B cell (primary cell): ENCODE measurements around the gene GALR2. TPM values are rescaled to one million over a fixed set of nuclear protein-coding genes. Genes with fewer than 3 reads are reported as not detected.

Experiments
- ATAC-seq: fragments of 200-7000 bp; cut with Tn5 transposase; one replicate; pipeline ENCODE4 v1.10.0; 2021; ENCODE audit warnings: low read depth, mild to moderate bottlenecking, moderate number of reproducible peaks, moderate library complexity
- CTCF ChIA-PET: fragments of 350-600 bp; sonication (Branson Sonifier 250); formaldehyde crosslinking; loops from one replicate; lab custom pipeline; 2021; ENCODE audit warnings: antibody characterized with exemption, inconsistent platforms; lab: Charles Lee
- POLR2A ChIA-PET: fragments of 350-600 bp; sonication (Branson Sonifier 250); formaldehyde crosslinking; loops from one replicate; lab custom pipeline; 2021; ENCODE audit warnings: antibody characterized with exemption; lab: Charles Lee
- DNase-seq: peaks from one replicate; pipeline ENCODE4 v3.0.0; 2013
- H2AFZ ChIP-seq: 2 replicates; pipeline ENCODE4 v1.6.1; 2012; ENCODE audit warnings: mild to moderate bottlenecking, low read depth, low read length; ENCODE audit not compliant: insufficient read depth, poor library complexity, severe bottlenecking
- H3K27ac ChIP-seq, 2 donors: 1 replicate in 1 of 2; 2 replicates in 1 of 2; pipeline ENCODE4 v1.5.1; 2012 to 2013; ENCODE audit warnings: low read length in 2 of 2, mild to moderate bottlenecking in 2 of 2, moderate library complexity in 1 of 2
- H3K27me3 ChIP-seq, 4 experiments: fragments of 200-600 bp in 1 of 4; sonication (generic) in 1 of 4; replicated peaks in 1 of 4; 1 replicate in 2 of 4; 2 replicates in 2 of 4; pipeline versions ENCODE4 v1.6.1 to v1.7.0; 2013 to 2016; ENCODE audit warnings: low read length in 3 of 4, mild to moderate bottlenecking in 2 of 4, mixed read lengths in 1 of 4, moderate library complexity in 1 of 4; ENCODE audit not compliant: insufficient read depth in 4 of 4, control insufficient read depth in 3 of 4; ENCODE audit errors: control extremely low read depth in 1 of 4
- H3K36me3 ChIP-seq, 2 experiments: replicated peaks in 1 of 2; 1 replicate in 1 of 2; 2 replicates in 1 of 2; pipeline versions ENCODE4 v1.6.1 to v1.7.1; 2013; ENCODE audit warnings: low read length in 1 of 2; ENCODE audit not compliant: insufficient read depth in 2 of 2, control insufficient read depth in 1 of 2; ENCODE audit errors: control extremely low read depth in 1 of 2, extremely low read depth in 1 of 2
- H3K4me1 ChIP-seq, 2 donors: fragments of 200-600 bp in 1 of 2; sonication (generic) in 1 of 2; 1 replicate in 1 of 2; 2 replicates in 1 of 2; pipeline versions ENCODE4 v1.5.1 to v1.6.1; 2013 to 2017; ENCODE audit warnings: low read length in 2 of 2; ENCODE audit not compliant: control insufficient read depth in 2 of 2, insufficient read depth in 2 of 2
- H3K4me2 ChIP-seq: replicated peaks from 2 replicates; pipeline ENCODE3; 2012; ENCODE audit warnings: mild to moderate bottlenecking, low read depth, low read length; ENCODE audit not compliant: poor library complexity, severe bottlenecking
- H3K4me3 ChIP-seq, 5 experiments: fragments of 200-600 bp in 1 of 5; sonication (generic) in 1 of 5; 1 replicate in 3 of 5; 2 replicates in 2 of 5; pipeline versions ENCODE4 v1.5.1 to v1.7.0; 2011 to 2016; ENCODE audit warnings: low read length in 4 of 5, mild to moderate bottlenecking in 4 of 5, low read depth in 2 of 5, control low read depth in 1 of 5, moderate library complexity in 1 of 5; ENCODE audit not compliant: insufficient read depth in 1 of 5; ENCODE audit errors: control extremely low read depth in 1 of 5, extremely low read depth in 1 of 5
- H3K79me2 ChIP-seq: fragments of 200-600 bp; sonication (generic); one replicate; pipeline ENCODE4 v1.6.0; 2016; ENCODE audit warnings: low read length; ENCODE audit not compliant: control insufficient read depth, insufficient read depth
- H3K9ac ChIP-seq: fragments of 200-600 bp; sonication (generic); 2 replicates; pipeline ENCODE4 v1.6.1; 2017; ENCODE audit warnings: mild to moderate bottlenecking, low read length, moderate library complexity
- H3K9me3 ChIP-seq, 3 donors: one replicate each; pipeline versions ENCODE4 v1.6.1 to v1.7.1; 2013; ENCODE audit warnings: low read length in 2 of 3; ENCODE audit not compliant: control insufficient read depth in 2 of 3, insufficient read depth in 1 of 3; ENCODE audit errors: control extremely low read depth in 1 of 3
- H4K20me1 ChIP-seq: 2 replicates; pipeline ENCODE4 v1.6.0; 2012; ENCODE audit warnings: mild to moderate bottlenecking, low read length; ENCODE audit not compliant: insufficient read depth, control insufficient read depth, poor library complexity, severe bottlenecking
- H3K27ac Mint-ChIP-seq: one replicate; pipeline ENCODE4 v1.8.0; 2021; ENCODE audit warnings: mixed read lengths
- H3K27me3 Mint-ChIP-seq: one replicate; pipeline ENCODE4 v1.8.0; 2021; ENCODE audit warnings: mixed read lengths
- H3K4me1 Mint-ChIP-seq: one replicate; pipeline ENCODE4 v1.8.0; 2021; ENCODE audit warnings: mixed read lengths
- H3K4me3 Mint-ChIP-seq: one replicate; pipeline ENCODE4 v1.8.0; 2021; ENCODE audit warnings: mixed read lengths
- H3K9me3 Mint-ChIP-seq: one replicate; pipeline ENCODE4 v1.8.0; 2022; ENCODE audit warnings: mixed read lengths; ENCODE audit not compliant: insufficient read depth
- EZH2 ChIP-seq: IDR thresholded peaks from 2 replicates; pipeline ENCODE4 v1.6.1; 2012; ENCODE audit warnings: borderline replicate concordance, low read depth, mild to moderate bottlenecking, moderate library complexity, low read length; ENCODE audit not compliant: insufficient read depth, poor library complexity, severe bottlenecking
- WGBS: methylation state at CpG from one replicate; pipeline ENCODE4 v1.1.5; 2013; ENCODE audit warnings: missing lambda C conversion rate; ENCODE audit not compliant: insufficient coverage; 5-methylcytosine and 5-hydroxymethylcytosine counted together
- intact Hi-C: fragments of 100-400 bp; cut with micrococcal nuclease; formaldehyde crosslinking; loops from one replicate; pipeline ENCODE4 v1.10.0; 2022
- polyA minus RNA-seq: library from RNA; depleted of rRNA, polyadenylated mRNA; stranded (reverse); fragments of >200 nt; gene quantifications from 2 replicates; pipeline ENCODE4 v1.2.3, GENCODE V29; 2012
- polyA plus RNA-seq: library from polyadenylated mRNA; depleted of rRNA; stranded (reverse); fragments of >200 nt; gene quantifications from 2 replicates; pipeline ENCODE4 v1.2.3, GENCODE V29; 2012
- total RNA-seq, 2 donors: library from RNA; stranded (reverse); fragments of 120-200 nt in 1 of 2; gene quantifications; 1 replicate in 1 of 2; 2 replicates in 1 of 2; pipeline versions ENCODE4 v1.2.3 to v1.2.4, GENCODE V29; 2013 to 2022
- TF ChIP-seq, protein P1 (sequence below): fragments of 200-600 bp; IDR thresholded peaks from one replicate; pipeline ENCODE4 v1.8.0; 2022; ENCODE audit warnings: antibody characterized with exemption, mild to moderate bottlenecking

Gene GALR2, protein sequence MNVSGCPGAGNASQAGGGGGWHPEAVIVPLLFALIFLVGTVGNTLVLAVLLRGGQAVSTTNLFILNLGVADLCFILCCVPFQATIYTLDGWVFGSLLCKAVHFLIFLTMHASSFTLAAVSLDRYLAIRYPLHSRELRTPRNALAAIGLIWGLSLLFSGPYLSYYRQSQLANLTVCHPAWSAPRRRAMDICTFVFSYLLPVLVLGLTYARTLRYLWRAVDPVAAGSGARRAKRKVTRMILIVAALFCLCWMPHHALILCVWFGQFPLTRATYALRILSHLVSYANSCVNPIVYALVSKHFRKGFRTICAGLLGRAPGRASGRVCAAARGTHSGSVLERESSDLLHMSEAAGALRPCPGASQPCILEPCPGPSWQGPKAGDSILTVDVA
- total RNA-seq, result 0.42 TPM in 1 of 2 replicates, not detected in the other
- not detected for total RNA-seq (2013)
- 1.2 and 2.0 TPM in 2 replicates for polyA plus RNA-seq
- 0.51 and 1.6 TPM in 2 replicates for polyA minus RNA-seq

- Histone ChIP-seq H4K20me1 (peaks cover 1% of the 10 kb centered on the region), H3K4me3 (peak within 1 kb of the TSS in 4 of 5 experiments; percentile 2 to 18 (median 8)), H3K4me1 (peaks cover 59 to 65% of the 10 kb centered on the region in 2 donors), H3K27me3 (peaks cover 0 to 63% (median 44%) of the 10 kb centered on the region in 4 experiments), H3K27ac (no peak within 1 kb of the TSS), H3K4me2 (peak within 1 kb of the TSS; percentile 63), H3K9me3 (peaks cover 0 to 21% (median 0%) of the 10 kb centered on the region in 3 donors), H3K36me3 (no peaks in the 10 kb centered on the region), H3K79me2 (peaks cover 36% of the 10 kb centered on the region), H2AFZ (peak within 1 kb of the TSS; percentile 59), H3K9ac (peak within 1 kb of the TSS; percentile 14)
- intact Hi-C loops, result no loop called here
- CTCF ChIA-PET, result no interaction called here
- peaks cover 31% of the 10 kb centered on the region for H3K27me3 Mint-ChIP-seq
- POLR2A ChIA-PET, result interaction anchor here (0.6 kb wide), 1 partner anchor 30 kb away, joined by 4 read pairs; no protein-coding TSS in a partner anchor
- peak within 1 kb of the TSS; percentile 59 for H3K27ac Mint-ChIP-seq
- peak within 1 kb of the TSS; percentile 85 for H3K4me3 Mint-ChIP-seq
- H3K4me1 Mint-ChIP-seq, result peaks cover 64% of the 10 kb centered on the region
- 7% methylated on average over 91 of the region's 92 CpGs for WGBS
- peak; percentile 71 for DNase-seq
- H3K9me3 Mint-ChIP-seq, result no peaks in the 10 kb centered on the region
- ATAC-seq, result no peak
- TF ChIP-seq, protein P1, sequence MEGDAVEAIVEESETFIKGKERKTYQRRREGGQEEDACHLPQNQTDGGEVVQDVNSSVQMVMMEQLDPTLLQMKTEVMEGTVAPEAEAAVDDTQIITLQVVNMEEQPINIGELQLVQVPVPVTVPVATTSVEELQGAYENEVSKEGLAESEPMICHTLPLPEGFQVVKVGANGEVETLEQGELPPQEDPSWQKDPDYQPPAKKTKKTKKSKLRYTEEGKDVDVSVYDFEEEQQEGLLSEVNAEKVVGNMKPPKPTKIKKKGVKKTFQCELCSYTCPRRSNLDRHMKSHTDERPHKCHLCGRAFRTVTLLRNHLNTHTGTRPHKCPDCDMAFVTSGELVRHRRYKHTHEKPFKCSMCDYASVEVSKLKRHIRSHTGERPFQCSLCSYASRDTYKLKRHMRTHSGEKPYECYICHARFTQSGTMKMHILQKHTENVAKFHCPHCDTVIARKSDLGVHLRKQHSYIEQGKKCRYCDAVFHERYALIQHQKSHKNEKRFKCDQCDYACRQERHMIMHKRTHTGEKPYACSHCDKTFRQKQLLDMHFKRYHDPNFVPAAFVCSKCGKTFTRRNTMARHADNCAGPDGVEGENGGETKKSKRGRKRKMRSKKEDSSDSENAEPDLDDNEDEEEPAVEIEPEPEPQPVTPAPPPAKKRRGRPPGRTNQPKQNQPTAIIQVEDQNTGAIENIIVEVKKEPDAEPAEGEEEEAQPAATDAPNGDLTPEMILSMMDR, result no peak
- no peak for TF ChIP-seq EZH2
These were observed at the start of gene GALR2 for GRCh38 chr17:76074390-76075363. GALR2 (plus strand) TSS chr17:76074781; CDS start chr17:76074884, 103 bp downstream.
